GM19324 (cell line): Measurements from ENCODE around the gene KCNV2.

Experiments used
- ATAC-seq: cut with Tn5 transposase; IDR thresholded peaks from one replicate; pipeline ENCODE4 v1.9.1; 2021; ENCODE audit warnings: mild to moderate bottlenecking, moderate library complexity; ENCODE audit not compliant: unreplicated experiment, low FRiP score

Gene KCNV2

DNA sequence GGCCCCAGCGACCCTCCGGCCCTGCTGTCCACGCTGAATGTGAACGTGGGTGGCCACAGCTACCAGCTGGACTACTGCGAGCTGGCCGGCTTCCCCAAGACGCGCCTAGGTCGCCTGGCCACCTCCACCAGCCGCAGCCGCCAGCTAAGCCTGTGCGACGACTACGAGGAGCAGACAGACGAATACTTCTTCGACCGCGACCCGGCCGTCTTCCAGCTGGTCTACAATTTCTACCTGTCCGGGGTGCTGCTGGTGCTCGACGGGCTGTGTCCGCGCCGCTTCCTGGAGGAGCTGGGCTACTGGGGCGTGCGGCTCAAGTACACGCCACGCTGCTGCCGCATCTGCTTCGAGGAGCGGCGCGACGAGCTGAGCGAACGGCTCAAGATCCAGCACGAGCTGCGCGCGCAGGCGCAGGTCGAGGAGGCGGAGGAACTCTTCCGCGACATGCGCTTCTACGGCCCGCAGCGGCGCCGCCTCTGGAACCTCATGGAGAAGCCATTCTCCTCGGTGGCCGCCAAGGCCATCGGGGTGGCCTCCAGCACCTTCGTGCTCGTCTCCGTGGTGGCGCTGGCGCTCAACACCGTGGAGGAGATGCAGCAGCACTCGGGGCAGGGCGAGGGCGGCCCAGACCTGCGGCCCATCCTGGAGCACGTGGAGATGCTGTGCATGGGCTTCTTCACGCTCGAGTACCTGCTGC lies 839 bp downstream of the KCNV2 start:
- ATAC-seq, result no peak

DNA sequence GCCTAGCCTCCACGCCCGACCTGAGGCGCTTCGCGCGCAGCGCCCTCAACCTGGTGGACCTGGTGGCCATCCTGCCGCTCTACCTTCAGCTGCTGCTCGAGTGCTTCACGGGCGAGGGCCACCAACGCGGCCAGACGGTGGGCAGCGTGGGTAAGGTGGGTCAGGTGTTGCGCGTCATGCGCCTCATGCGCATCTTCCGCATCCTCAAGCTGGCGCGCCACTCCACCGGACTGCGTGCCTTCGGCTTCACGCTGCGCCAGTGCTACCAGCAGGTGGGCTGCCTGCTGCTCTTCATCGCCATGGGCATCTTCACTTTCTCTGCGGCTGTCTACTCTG lies 1.4 kb downstream of the KCNV2 start:
- no peak for ATAC-seq

DNA sequence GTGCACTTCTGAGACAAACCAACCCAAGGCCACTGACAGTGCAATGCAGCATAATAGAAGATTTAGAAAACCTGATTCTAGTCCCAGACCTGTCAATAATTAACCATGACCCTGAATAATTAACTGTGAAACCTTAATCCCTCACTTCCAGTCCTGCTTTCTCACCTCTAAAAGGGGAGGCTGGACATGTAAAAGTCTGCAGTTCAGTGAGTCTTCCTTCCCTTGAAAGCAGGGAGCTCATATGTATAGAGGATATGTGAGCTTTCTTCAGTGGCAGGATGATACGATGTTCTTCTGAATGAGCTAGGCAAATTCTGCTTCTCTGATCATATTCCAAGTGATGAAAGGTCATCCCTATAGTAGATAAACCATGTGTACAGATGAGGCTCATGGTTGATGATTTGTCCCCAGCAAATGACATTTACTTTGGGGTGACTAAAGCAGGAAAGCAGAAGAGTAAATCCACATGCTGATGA lies 2.9 kb downstream of the KCNV2 start:
- no peak for ATAC-seq

DNA sequence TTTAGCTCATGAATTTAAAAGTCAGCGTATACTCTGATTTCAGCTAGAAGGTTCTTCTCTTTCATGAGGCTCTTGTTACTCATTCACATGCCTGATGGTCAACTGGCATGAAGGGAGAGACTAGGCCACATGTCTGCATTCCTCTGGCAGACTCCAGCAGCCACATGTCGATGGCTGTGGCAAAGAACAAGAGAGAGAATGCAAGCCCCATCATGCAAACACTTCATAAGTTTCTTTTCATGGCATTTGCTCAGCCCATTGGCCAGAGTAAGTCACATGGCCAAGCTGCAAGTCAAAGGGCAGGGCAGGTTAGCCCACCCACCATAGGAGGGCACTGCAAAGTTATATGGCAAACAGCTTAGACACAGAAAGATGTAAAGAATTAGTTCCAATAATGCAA lies 5.4 kb downstream of the KCNV2 start:
- ATAC-seq, result no peak

DNA sequence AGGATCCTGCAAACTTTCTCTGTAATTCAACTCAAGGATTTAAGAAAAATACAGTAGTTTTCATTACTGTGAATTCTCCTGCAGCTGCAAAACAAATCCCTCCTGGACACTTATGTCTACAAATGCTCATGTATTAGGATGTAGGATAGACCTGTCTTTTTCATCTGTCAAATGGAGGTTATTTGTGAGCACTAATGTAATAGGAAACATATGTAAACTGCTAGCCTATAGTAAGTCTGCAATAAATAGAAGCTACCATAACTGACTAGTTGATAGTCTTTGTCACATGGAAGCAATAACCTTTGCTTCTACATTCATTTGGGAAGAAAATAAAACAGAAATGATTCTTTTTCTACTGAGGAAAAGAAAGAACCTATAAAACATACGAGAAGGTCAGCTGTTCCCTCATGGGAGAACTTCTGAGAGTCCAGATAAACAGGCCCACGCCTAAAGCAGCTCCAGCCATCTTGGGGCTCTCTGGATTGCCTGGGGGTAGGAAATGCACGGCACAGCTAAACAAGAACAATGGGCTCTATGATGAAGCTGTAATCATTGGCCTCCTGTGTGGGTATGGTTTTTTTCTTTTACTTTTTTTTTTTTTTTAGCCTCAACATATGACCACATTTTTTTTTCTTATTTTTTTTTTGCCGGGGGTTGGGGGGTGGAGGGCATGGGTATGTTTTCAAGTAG lies 6.2 kb downstream of the KCNV2 start:
- no peak for ATAC-seq

DNA sequence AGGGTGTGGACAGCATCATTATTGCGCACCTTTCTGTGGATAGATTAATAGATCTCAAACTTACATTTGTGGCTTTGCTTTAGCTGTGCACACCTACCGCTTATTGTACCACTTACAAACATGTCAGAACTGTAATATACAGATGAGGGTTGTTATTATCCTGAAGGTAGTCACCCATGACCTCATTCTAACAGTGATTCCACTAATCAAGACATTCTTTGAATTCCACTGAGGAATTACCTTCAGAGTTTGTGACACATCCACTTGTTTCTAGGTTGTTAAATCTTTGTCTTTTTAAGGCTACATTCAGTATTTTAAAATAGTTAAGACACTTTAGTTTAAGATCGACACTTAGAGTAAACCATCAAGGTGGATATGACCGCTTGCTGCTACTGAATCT lies 7.8 kb downstream of the KCNV2 start:
- ATAC-seq, result no peak

DNA sequence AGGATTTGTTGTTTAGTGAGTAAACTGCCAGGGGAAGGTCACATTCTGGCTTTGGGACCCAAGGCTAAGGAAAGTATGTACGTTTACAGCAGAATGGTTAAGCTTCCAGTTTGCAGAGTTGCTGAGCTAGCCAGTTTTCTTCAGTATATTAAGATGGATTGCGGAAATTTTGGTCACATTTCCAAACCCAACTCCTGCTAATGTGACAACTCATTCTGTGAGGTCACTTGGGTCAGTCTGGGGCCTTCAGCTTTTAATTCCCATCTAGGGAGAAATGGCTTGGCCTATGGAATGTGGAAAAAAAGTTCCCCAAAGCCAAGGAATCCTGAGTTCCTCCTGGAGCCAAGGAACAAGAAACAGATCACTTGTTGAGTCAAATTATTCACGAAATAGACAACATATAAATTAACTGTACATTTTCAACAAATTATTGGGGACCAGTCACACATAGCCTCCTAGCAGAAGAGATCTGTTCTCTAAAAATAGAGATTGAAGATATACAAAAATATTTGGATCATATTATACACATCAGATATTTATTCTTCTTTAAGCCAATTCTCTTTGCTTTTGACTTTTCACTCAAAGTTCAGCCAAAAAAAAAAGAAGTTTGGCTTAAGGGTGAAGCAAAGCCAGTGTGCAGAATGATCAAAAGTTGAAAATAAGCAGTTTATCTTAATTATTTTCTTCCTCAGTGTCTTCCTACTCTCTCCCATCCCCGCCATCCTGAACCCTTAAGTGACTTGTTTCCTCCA lies 8.8 kb downstream of the KCNV2 start:
- no peak for ATAC-seq

DNA sequence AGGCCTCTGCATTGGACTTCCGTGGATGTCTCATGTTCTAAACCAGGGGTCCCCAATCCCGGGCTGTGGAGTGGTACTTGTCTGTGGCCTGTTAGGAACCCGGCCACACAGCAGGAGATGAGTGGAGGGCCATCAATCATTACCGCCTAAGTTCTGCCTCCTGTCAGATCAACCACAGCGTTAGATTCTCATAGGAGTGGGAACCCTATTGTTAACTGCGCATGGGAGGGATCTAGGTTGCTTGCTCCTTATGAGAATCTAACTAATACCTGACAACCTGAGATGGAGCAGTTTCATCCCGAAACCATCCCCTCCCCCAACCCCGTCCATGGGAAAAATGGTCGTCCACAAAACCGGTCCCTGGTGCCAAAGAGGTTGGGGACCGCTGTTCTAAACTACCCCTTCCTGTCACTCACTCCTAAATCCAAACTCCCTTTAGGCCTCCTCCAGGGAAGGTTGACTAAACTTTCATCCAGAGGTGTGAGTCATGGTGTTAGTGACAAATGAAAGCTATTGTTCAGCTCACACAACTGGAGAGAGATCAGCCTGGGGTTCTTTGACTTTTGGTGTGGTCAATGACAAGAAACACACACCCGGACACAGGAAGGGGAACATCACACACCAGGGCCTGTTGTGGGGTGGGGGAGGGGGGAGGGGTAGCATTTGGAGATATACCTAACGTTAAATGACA lies 9.5 kb downstream of the KCNV2 start:
- no peak for ATAC-seq

DNA sequence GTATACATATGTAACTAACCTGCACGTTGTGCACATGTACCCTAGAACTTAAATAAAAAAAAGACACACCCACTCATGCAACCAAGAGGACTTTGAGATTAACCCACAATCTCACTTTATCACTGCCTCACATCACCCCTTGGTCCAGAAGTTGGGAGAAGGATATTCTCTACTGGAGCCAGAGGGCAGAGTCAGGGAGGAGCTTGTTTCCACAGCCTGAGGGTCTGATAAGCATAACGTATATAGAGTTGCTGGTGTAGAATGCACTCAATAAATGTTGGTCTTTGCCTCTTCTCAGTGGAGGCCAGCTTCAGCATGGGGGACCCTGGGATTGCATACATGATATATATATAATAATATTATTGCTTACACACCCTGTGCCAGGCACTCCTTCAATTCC lies 10.1 kb downstream of the KCNV2 start:
- ATAC-seq, result no peak

DNA sequence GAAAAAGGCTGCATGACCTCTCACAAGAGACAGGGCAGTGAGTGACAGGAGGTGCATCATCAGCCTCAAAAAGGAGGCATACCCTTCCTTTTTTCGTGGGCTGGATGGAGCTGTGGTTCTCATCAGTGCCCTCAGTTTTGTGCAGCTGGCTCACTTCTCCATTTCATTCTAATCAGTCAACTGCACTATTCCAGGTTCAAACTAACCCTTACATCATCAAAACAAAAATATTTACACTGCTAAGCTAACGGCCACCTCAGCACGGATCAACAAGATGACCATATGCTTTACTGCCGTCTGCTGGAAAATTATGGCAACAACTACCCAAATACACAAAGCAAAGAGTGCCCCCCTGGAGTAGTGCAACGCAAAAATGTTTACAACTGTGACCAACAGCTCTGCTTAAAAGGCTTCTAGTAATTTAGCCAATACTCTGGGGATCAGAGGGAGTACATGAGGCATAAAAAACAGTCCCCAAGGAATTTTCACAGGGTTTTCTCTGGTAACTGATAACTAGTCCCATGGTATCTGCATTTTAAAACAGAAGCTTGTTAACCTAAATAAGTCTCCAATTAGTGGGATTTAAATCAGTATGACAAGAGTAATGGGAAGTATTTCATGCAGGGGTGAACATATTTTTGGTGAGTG lies 10.8 kb downstream of the KCNV2 start:
- peak; percentile 69 for ATAC-seq

DNA sequence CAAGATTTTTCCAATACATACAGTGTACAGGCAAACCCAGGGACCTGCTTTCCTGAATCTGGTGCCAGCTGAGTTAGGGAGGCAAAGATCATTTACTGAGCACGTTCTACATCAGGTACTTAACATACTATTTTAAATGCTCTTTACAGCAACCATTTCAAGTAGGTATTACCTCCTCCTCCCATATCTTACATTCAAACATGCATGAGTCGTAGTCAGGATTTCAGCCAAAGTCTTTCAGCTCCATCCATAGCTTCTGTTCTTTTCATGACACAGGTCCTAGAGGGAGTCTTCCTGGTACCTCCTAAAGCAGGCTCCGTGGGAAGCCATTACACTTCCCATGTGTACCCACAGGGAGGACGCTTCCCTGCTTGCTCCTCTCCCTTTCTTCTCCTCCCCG lies 11.7 kb downstream of the KCNV2 start:
- ATAC-seq, result no peak

DNA sequence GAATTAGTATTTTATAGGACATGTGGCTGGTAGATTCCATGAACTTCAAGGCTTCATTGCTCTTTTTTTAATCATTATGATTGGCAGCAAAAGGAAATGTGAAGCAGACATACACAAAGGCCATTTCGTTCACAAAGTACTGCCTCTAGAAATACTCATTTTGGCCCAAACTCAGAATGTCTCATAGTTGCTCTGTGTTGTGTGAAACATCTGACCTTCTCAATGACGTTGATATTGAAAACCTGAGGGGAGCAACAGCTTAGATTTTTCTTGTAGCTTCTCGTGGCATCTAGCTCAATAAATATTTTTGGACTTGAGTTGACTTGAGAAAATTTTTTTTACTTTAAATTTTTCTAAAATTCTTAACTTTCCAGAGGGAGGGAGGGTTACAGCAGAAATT lies 12.4 kb downstream of the KCNV2 start:
- no peak for ATAC-seq

DNA sequence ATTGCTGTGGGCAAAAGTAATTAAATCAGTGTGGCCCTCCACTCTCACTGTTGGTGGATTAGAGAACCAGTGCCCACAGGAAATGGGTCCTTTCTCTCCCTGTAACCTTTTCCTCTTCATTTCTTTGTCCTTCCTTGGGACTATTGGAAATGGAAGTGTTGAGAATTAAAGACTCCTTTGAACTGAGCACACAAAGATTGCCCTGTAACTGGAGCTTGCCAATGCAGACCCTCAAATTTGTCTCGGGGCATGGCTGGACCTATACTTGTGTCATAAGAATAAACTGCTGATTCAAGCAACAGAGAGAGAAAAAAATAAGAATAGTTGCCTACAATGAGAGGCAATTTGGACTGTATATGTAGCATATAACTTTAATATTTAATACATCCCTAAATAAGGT lies 13.7 kb downstream of the KCNV2 start:
- no peak for ATAC-seq

DNA sequence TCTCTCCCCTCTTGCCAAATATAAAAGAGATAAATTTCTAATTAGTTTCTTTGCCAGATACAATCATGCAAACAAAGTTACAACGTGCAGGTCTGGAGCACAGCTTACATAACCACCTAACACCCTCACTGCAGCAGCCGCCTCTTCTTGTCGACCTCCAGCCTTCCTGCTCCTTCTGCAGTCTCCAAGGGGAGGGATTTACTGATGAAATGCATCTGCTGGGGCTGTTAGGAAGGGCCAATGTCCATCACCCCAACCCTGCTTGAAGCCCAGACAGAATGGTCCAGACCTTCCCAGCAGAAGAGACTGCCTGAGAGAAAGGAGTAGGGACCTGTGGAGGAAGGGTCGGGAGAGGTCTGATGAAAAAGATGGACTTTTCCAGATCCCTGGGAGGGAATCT lies 15.2 kb downstream of the KCNV2 start:
- no peak for ATAC-seq

DNA sequence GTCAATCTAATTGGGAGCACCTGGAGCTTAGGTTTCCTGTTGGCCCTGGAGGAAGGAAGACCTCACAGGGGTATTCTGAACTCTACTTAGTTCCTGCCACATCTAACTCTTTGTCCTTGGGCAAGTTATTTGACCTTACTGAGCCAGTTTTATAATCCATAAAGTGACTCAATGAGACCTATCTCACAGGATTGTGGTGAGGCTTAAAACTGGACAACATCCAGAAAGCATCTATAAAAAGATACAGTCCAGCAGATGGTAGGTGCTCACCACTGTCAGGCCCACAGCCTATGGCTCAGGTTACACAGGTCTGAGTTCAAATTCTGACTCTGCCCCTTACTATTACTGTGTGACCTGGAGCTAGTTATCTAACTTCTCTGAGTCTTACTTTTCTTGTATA lies 23.3 kb downstream of the KCNV2 start:
- no peak for ATAC-seq

DNA sequence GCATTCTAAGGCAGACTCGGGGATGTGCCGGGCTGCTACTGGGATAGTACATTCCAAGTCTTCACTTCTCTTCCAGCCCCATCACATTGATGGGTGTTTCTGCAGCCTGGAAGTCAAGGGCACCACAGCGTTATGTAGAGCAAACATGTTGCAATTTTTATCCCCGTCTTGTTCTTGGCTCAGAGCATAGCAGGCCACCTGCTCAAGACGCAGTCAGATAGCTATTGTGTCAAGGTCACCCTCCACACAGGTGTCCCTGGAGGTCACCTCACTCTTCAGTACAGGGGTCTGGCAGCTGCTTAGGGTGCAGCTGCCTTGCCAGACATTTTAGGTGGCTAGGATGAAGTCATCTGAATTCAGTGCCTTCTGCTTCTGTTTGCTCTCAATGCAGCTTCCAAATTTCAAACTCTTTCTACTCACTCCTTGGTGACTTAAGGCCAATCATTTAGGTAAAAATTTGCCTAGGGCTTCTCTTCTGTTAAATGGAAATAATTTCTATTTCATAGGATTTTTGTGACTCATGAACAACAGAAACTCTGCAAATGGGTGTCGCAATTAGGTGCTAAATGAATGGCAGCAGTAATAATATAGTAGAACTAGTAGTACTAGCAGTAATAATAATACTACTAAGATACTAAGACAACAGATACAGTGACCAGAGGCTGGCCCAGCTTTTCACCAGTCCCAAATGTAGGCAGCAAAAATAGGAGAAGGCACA lies 24.3 kb downstream of the KCNV2 start:
- no peak for ATAC-seq

DNA sequence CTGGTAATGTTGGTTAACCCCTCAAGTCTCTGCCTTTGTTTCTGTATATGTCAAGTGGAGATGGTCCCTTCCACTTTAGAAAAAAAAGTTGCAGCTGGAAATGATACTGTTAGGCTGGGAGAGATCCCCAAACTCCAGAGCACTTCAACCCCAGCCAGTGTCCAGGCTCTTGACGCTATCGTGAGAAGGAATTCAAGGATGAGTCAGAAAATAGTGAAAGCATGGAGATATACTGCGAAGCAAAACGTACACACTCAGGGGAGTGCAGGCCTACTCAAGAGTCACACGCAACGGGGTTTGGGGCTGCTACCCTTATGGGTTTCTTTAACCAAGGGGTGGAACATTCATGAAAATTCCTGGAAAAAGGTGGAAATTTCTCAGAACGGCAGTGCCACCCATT lies 24.9 kb downstream of the KCNV2 start:
- no peak for ATAC-seq

DNA sequence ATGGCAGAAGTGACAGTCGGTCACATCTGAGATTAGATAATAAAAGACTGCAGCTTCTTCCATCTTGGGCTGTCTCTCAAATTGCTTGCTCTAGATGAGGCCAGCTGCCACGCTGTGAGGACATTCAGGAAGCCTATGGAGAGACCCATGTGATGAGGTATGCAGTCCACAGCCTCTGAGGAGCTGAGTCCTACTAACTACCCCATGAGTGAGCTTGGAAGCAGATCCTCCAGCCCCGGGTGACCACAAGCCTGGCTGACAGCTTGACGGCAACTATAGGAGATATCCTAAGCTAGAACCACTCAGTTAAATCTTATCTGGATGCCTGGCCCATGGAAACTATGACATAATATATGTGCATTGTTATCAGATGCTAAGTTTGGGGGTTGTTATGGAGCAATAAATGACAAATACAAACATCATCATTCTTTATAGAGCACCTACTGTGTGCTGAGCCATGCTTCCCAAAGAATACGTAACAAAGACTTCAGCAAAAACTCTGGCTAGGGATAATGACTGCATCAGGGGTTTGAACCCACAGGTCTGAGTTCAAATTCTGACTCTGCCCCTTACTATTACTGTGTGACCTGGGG lies 26.7 kb downstream of the KCNV2 start:
- ATAC-seq, result no peak

DNA sequence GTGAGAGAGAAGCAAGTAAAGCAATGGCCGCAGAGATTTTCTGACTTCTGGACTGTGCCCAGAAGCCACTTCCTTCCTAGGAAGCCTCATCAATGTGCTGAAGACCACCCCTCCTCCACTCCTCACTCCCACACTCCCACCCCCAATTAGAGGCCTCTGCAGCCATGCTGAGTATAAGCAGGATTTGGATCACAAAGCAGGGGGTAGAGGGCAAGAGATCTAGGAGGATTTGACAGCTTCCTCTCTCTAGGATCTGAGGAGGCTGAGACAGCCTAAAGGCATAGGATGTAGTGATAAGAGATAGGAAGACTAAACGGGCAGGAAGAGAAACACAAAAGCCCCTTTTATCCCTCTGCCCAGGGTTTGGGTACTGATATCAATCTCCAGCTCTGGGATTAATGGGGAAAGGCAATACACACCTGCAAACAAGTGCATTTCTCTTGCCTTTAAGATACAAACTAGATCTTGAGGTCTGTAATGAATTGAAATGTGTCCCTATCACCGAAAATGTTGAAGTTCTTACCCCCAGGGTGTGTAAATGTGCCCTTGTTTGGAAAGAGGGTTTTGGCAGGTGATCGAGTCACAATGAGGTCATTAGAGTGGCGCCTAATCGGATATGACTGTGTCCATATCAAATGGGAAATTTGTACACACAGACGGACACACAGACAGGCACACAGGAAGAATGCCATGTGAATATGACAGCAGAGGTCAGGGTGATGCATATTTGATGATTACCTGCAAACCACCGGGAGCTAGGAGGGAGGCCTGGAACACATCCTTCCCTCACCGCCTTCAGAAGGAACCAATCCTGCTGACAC lies 28.5 kb downstream of the KCNV2 start:
- no peak for ATAC-seq
